ENCODE data around the gene LSM11. TPM values are rescaled to one million over a fixed set of nuclear protein-coding genes. Genes with fewer than 3 reads are reported as not detected.
A peak's percentile ranks its signal among the peaks of the same experiment; 100 is the strongest.

Gene LSM11
- total RNA-seq, 3 donors from 2014 or later (not counting 1 experiment from before 2014, with no cell fraction given): 1.2 to 2.3 (median 2.0) TPM

- intact Hi-C loops (cut with micrococcal nuclease): loop anchor here (10.0 kb wide), 1 partner anchor 279 kb away; no protein-coding TSS in a partner anchor
- H3K27ac Mint-ChIP-seq: no peak overlapping the region
- no peak for ATAC-seq
Observed at GRCh38 chr5:157713830-157714595, 29.5 kb upstream of the LSM11 start.

DNA sequence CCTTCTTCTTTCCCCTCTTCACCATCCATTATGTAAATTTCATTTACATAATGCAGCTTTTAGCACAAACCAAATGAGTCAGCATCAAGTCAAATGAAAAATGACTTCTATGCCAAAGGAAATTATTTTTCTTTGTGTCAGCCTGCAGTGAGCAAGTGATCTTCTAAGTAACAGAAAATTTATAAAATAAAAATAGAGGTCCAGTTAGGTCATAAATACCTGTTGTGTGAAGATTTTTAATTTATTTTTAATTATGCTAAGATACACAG, 29.0 kb upstream of the LSM11 start:
- peaks cover 3 to 7% of the 10 kb centered on the region in 2 donors for H3K27me3 Mint-ChIP-seq (ENCODE audit: low read depth in 2 of 2)
- H3K27me3 ChIP-seq (ENCODE audit: control insufficient read depth, insufficient read depth, low read length): no peaks in the 10 kb centered on the region
- H3K4me1 Mint-ChIP-seq: no peaks in the 10 kb centered on the region
- DNase-seq (no peak), ATAC-seq (no peak)
- no peaks in the 10 kb centered on the region for H3K36me3 Mint-ChIP-seq
- no peaks in the 10 kb centered on the region for H3K36me3 ChIP-seq (ENCODE audit: control insufficient read depth, insufficient read depth, low read length)
- no peak overlapping the region for H3K27ac ChIP-seq (ENCODE audit: low read length)
- no peak overlapping the region for H3K4me3 ChIP-seq (ENCODE audit: low read length)
- H3K9me3 ChIP-seq (ENCODE audit: control insufficient read depth, insufficient read depth, low read length): no peaks in the 10 kb centered on the region
- intact Hi-C loops (cut with micrococcal nuclease): loop anchor here (10.0 kb wide), 1 partner anchor 280 kb away; no protein-coding TSS in a partner anchor
- no peak overlapping the region for H3K4me3 Mint-ChIP-seq
- H3K9me3 Mint-ChIP-seq: no peaks in the 10 kb centered on the region
- no peaks in the 10 kb centered on the region for H3K4me1 ChIP-seq (ENCODE audit: control insufficient read depth, insufficient read depth, low read length)
- H3K27ac Mint-ChIP-seq: no peak overlapping the region
- TF ChIP-seq, protein P1, sequence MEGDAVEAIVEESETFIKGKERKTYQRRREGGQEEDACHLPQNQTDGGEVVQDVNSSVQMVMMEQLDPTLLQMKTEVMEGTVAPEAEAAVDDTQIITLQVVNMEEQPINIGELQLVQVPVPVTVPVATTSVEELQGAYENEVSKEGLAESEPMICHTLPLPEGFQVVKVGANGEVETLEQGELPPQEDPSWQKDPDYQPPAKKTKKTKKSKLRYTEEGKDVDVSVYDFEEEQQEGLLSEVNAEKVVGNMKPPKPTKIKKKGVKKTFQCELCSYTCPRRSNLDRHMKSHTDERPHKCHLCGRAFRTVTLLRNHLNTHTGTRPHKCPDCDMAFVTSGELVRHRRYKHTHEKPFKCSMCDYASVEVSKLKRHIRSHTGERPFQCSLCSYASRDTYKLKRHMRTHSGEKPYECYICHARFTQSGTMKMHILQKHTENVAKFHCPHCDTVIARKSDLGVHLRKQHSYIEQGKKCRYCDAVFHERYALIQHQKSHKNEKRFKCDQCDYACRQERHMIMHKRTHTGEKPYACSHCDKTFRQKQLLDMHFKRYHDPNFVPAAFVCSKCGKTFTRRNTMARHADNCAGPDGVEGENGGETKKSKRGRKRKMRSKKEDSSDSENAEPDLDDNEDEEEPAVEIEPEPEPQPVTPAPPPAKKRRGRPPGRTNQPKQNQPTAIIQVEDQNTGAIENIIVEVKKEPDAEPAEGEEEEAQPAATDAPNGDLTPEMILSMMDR (IDR thresholded peaks at IDR 0.05): no peak

More at GRCh38 chr5:157713830-157714595, 29.5 kb upstream of the LSM11 start:
- H3K4me3 ChIP-seq (ENCODE audit: low read length): no peak overlapping the region
- Mint-ChIP-seq H3K4me1 (no peaks in the 10 kb centered on the region), H3K9me3 (no peaks in the 10 kb centered on the region), H3K4me3 (no peak overlapping the region), H3K36me3 (no peaks in the 10 kb centered on the region), H3K27me3 (ENCODE audit: low read depth in 2 of 2) (peaks cover 3 to 7% of the 10 kb centered on the region in 2 donors)
- H3K9me3 ChIP-seq (ENCODE audit: control insufficient read depth, insufficient read depth, low read length): no peaks in the 10 kb centered on the region
- WGBS (ENCODE audit: insufficient coverage): 98% methylated on average over 3 of the region's 4 CpGs
- H3K27me3 ChIP-seq (ENCODE audit: control insufficient read depth, insufficient read depth, low read length): no peaks in the 10 kb centered on the region
- no peaks in the 10 kb centered on the region for H3K36me3 ChIP-seq (ENCODE audit: control insufficient read depth, insufficient read depth, low read length)
- no peaks in the 10 kb centered on the region for H3K4me1 ChIP-seq (ENCODE audit: control insufficient read depth, insufficient read depth, low read length)
- TF ChIP-seq, protein P1 (IDR thresholded peaks at IDR 0.05): no peak
- no peak overlapping the region for H3K27ac ChIP-seq (ENCODE audit: low read length)
- DNase-seq: no peak

GRCh38 chr5:157718519-157718918, 25.0 kb upstream of the LSM11 start:
- Mint-ChIP-seq H3K27ac (no peak overlapping the region), H3K27me3 (ENCODE audit: low read depth in 2 of 2) (peaks cover under 1 to 2% of the 10 kb centered on the region in 2 donors), H3K36me3 (no peaks in the 10 kb centered on the region), H3K9me3 (no peaks in the 10 kb centered on the region), H3K4me3 (no peak overlapping the region), H3K4me1 (no peaks in the 10 kb centered on the region)
- WGBS (ENCODE audit: insufficient coverage): 5% methylated on average over 4 of the region's 4 CpGs
- TF ChIP-seq, protein P1 (IDR thresholded peaks at IDR 0.05): peak; percentile 18
- Histone ChIP-seq H3K4me3 (ENCODE audit: low read length) (no peak overlapping the region), H3K27me3 (ENCODE audit: control insufficient read depth, insufficient read depth, low read length) (no peaks in the 10 kb centered on the region), H3K4me1 (ENCODE audit: control insufficient read depth, insufficient read depth, low read length) (no peaks in the 10 kb centered on the region), H3K36me3 (ENCODE audit: control insufficient read depth, insufficient read depth, low read length) (no peaks in the 10 kb centered on the region), H3K27ac (ENCODE audit: low read length) (no peak overlapping the region), H3K9me3 (ENCODE audit: control insufficient read depth, insufficient read depth, low read length) (no peaks in the 10 kb centered on the region)
- intact Hi-C loops (cut with micrococcal nuclease): loop anchor here (10.0 kb wide), 1 partner anchor 284 kb away; no protein-coding TSS in a partner anchor
- ATAC-seq (peak; percentile 67 to 81 (median 75)), DNase-seq (peak in 1 of 2 donors; percentile 68)
